A549 (cell line): ENCODE results near the gene PSG2.
"Not testable (repeated sequence)": the region's sequence is repeated elsewhere in the genome, so short reads cannot be mapped to it uniquely, and the experiment has no call there.

Source experiments
- EP300 ChIP-seq, 2 experiments: fragments of >200 bp; sonication (Bioruptor Twin); formaldehyde crosslinking; IDR thresholded peaks; 2 replicates in 1 of 2; 3 replicates in 1 of 2; pipeline ENCODE4 v1.6.1; 2016 to 2017
- HOXA7 ChIP-seq: fragments of 250-450 bp; sonication (Bioruptor Pico); IDR thresholded peaks from 2 replicates; pipeline ENCODE4 v1.5.0; 2020; ENCODE audit warnings: mild to moderate bottlenecking, moderate library complexity
- HOXB13 ChIP-seq: fragments of 250-450 bp; sonication (Bioruptor Pico); IDR thresholded peaks from 2 replicates; pipeline ENCODE4 v1.5.0; 2020; ENCODE audit warnings: low read depth, mild to moderate bottlenecking, moderate library complexity
- JUN ChIP-seq, 2 experiments: fragments of >200 bp; sonication (Bioruptor Twin); formaldehyde crosslinking; IDR thresholded peaks; 2 replicates in 1 of 2; 3 replicates in 1 of 2; pipeline ENCODE4 v1.6.1; 2016 to 2017
- KDM5A ChIP-seq: fragments of 200-600 bp; sonication (generic); IDR thresholded peaks from 2 replicates; pipeline ENCODE4 v1.6.1; 2016; ENCODE audit warnings: antibody characterized with exemption, mild to moderate bottlenecking
- MAFK ChIP-seq: fragments of 450-650 bp; IDR thresholded peaks from 2 replicates; pipeline ENCODE4 v1.6.1; 2014; ENCODE audit not compliant: partially characterized antibody
- POLR2A ChIP-seq: IDR thresholded peaks from 2 replicates; pipeline ENCODE4 v1.6.1; 2012; ENCODE audit warnings: mild to moderate bottlenecking, low read length
- RNF2 ChIP-seq: fragments of 200-600 bp; sonication (generic); IDR thresholded peaks from 2 replicates; pipeline ENCODE4 v1.6.1; 2016; ENCODE audit warnings: low read depth, mild to moderate bottlenecking, antibody characterized with exemption, moderate library complexity, borderline replicate concordance
- SMC3 ChIP-seq: fragments of >200 bp; sonication (Bioruptor Twin); formaldehyde crosslinking; IDR thresholded peaks from 3 replicates; pipeline ENCODE4 v1.6.1; 2018; ENCODE audit warnings: inconsistent platforms
- TF ChIP-seq, protein P1 (sequence below): fragments of >200 bp; sonication (Bioruptor Twin); formaldehyde crosslinking; IDR thresholded peaks from 3 replicates; pipeline ENCODE4 v1.5.1; 2016

DNA sequence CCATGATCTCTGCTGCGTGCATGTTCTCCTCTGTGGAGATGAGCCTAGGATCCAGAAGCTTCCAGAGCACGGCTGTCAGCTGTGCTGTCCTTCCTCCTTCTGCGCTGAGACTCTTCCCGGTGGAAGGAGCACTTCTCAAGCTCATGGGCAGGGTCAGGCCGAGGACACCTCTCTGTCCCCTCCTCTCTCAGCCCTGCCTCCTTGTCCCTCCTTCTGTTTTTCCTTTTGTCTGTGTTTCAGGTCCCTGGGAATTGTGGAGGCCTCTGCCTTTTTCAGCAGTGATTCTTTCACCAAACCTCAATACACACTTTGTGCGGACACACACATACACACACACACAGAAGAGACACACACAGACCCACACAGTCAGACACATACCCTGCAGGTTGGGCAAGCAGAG, 56.1 kb downstream of the PSG2 start, which contains the start of gene PSG11:
- TF ChIP-seq HOXA7 (CRISPR knock-in tag); SMC3; MAFK; KDM5A; RNF2; HOXB13; EP300 (IDR thresholded peaks at IDR 0.05); JUN (IDR thresholded peaks at IDR 0.05); POLR2A: not testable (repeated sequence)
- TF ChIP-seq, protein P1, sequence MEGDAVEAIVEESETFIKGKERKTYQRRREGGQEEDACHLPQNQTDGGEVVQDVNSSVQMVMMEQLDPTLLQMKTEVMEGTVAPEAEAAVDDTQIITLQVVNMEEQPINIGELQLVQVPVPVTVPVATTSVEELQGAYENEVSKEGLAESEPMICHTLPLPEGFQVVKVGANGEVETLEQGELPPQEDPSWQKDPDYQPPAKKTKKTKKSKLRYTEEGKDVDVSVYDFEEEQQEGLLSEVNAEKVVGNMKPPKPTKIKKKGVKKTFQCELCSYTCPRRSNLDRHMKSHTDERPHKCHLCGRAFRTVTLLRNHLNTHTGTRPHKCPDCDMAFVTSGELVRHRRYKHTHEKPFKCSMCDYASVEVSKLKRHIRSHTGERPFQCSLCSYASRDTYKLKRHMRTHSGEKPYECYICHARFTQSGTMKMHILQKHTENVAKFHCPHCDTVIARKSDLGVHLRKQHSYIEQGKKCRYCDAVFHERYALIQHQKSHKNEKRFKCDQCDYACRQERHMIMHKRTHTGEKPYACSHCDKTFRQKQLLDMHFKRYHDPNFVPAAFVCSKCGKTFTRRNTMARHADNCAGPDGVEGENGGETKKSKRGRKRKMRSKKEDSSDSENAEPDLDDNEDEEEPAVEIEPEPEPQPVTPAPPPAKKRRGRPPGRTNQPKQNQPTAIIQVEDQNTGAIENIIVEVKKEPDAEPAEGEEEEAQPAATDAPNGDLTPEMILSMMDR, result not testable (repeated sequence)
